ENCODE data around the gene TM7SF2. TPM values are rescaled to one million over a fixed set of nuclear protein-coding genes. Genes with fewer than 3 reads are reported as not detected.
A peak's percentile ranks its signal among the peaks of the same experiment; 100 is the strongest.

The TM7SF2 gene
- total RNA-seq, 2 experiments from 2014 or later, result 26.1 to 26.2 TPM

GRCh38 chr11:65130631-65131416 lies 19.2 kb downstream of the TM7SF2 start:
- H3K27ac Mint-ChIP-seq, result no peak overlapping the region
- no peak for ATAC-seq (ENCODE audit: low read depth)

GRCh38 chr11:65131417-65131776 lies 19.7 kb downstream of the TM7SF2 start:
- DNase-seq, result no peak
- POLR2A ChIA-PET, result interaction anchor here (0.5 to 1.1 kb wide), 3 partner anchors 9 to 19 kb away, joined by 3 to 4 read pairs (median 3); partner anchors contain the start of genes FAU and MRPL49
- no peaks in the 10 kb centered on the region for H3K27me3 Mint-ChIP-seq
- no peak overlapping the region for H3K4me3 Mint-ChIP-seq
- peaks cover 25% of the 10 kb centered on the region for H3K4me1 Mint-ChIP-seq
- H3K27ac Mint-ChIP-seq, result no peak overlapping the region
- peaks cover 6% of the 10 kb centered on the region for H3K36me3 Mint-ChIP-seq
- no peak for ATAC-seq (ENCODE audit: low read depth)
- H3K9me3 Mint-ChIP-seq, result no peaks in the 10 kb centered on the region

More at GRCh38 chr11:65130631-65131416, 19.2 kb downstream of the TM7SF2 start:
- no peak for DNase-seq
- POLR2A ChIA-PET, result interaction anchor here (0.5 to 0.6 kb wide), 2 partner anchors 8 to 19 kb away, joined by 3 to 4 read pairs; no protein-coding TSS in a partner anchor
- H3K36me3 Mint-ChIP-seq, result peaks cover 7% of the 10 kb centered on the region
- no peaks in the 10 kb centered on the region for H3K27me3 Mint-ChIP-seq
- H3K4me1 Mint-ChIP-seq, result peaks cover 20% of the 10 kb centered on the region
- H3K4me3 Mint-ChIP-seq, result no peak overlapping the region
- H3K9me3 Mint-ChIP-seq, result no peaks in the 10 kb centered on the region

- ATAC-seq (ENCODE audit: low read depth) (no peak), DNase-seq (no peak)
- Mint-ChIP-seq H3K36me3 (peaks cover 4% of the 10 kb centered on the region), H3K4me1 (peaks cover 29% of the 10 kb centered on the region), H3K27me3 (no peaks in the 10 kb centered on the region), H3K4me3 (no peak overlapping the region), H3K27ac (no peak overlapping the region), H3K9me3 (no peaks in the 10 kb centered on the region)
- POLR2A ChIA-PET, result interaction anchor here (1.1 kb wide), 1 partner anchor 10 kb away, joined by 3 read pairs; the partner anchor contains the start of genes FAU and MRPL49
Observed at GRCh38 chr11:65131895-65132237, 20.2 kb downstream of the TM7SF2 start.

GRCh38 chr11:65132238-65132987 lies 20.7 kb downstream of the TM7SF2 start:
- no peak for ATAC-seq (ENCODE audit: low read depth)
- Mint-ChIP-seq H3K27ac (peak overlapping the region; percentile 45), H3K9me3 (no peaks in the 10 kb centered on the region), H3K27me3 (no peaks in the 10 kb centered on the region), H3K4me1 (peaks cover 29% of the 10 kb centered on the region), H3K36me3 (peaks cover 4% of the 10 kb centered on the region), H3K4me3 (peak overlapping the region; percentile 99)
- POLR2A ChIA-PET, result interaction anchor here (1.1 to 3.8 kb wide), 4 partner anchors 10 to 49 kb away, joined by 3 to 62 read pairs (median 30); partner anchors contain the start of genes CAPN1, FAU, MRPL49 and ZNHIT2
- no peak for DNase-seq

GRCh38 chr11:65132988-65133700 lies 21.5 kb downstream of the TM7SF2 start:
- ATAC-seq (ENCODE audit: low read depth) (no peak), DNase-seq (peak; percentile 66)
- no peaks in the 10 kb centered on the region for H3K27me3 Mint-ChIP-seq
- H3K36me3 Mint-ChIP-seq, result peaks cover 4% of the 10 kb centered on the region
- POLR2A ChIA-PET, result interaction anchor here (0.6 to 3.8 kb wide), 5 partner anchors 12 to 103 kb away, joined by 3 to 62 read pairs (median 29); partner anchors contain the start of genes CAPN1, FAU, MRPL49 and VPS51
- no peaks in the 10 kb centered on the region for H3K9me3 Mint-ChIP-seq
- peak overlapping the region; percentile 99 for H3K4me3 Mint-ChIP-seq
- peaks cover 29% of the 10 kb centered on the region for H3K4me1 Mint-ChIP-seq
- H3K27ac Mint-ChIP-seq, result peak overlapping the region; percentile 100

- Mint-ChIP-seq H3K4me3 (peak overlapping the region; percentile 99), H3K27ac (peak overlapping the region; percentile 100), H3K36me3 (peaks cover 4% of the 10 kb centered on the region), H3K9me3 (no peaks in the 10 kb centered on the region), H3K27me3 (no peaks in the 10 kb centered on the region), H3K4me1 (peaks cover 29% of the 10 kb centered on the region)
- no peak for ATAC-seq (ENCODE audit: low read depth)
- peak; percentile 55 for DNase-seq
- POLR2A ChIA-PET, result interaction anchor here (0.6 to 3.8 kb wide), 6 partner anchors 12 to 365 kb away, joined by 3 to 62 read pairs (median 16); partner anchors contain the start of genes CAPN1, FAU, MALAT1 and MRPL49
Observed at GRCh38 chr11:65133724-65134123, 22.1 kb downstream of the TM7SF2 start.

GRCh38 chr11:65134240-65134951 lies 22.7 kb downstream of the TM7SF2 start, which contains the start of gene SYVN1:
SYVN1 (minus strand) TSS chr11:65134519; CDS start chr11:65133601, 918 bp downstream.
- Mint-ChIP-seq H3K36me3 (peaks cover 4% of the 10 kb centered on the region), H3K27me3 (no peaks in the 10 kb centered on the region), H3K27ac (peak within 1 kb of the TSS; percentile 100), H3K4me3 (peak within 1 kb of the TSS; percentile 99), H3K9me3 (no peaks in the 10 kb centered on the region), H3K4me1 (peaks cover 29% of the 10 kb centered on the region)
- ATAC-seq (ENCODE audit: low read depth), result peak; percentile 75
- POLR2A ChIA-PET, result interaction anchor here (0.6 to 3.8 kb wide), 20 partner anchors 10 to 364 kb away, joined by 3 to 62 read pairs (median 4); partner anchors contain the start of genes ARL2, CAPN1, DPF2 and FAU
- DNase-seq, result peak; percentile 93

- Mint-ChIP-seq H3K27ac (peak overlapping the region; percentile 100), H3K36me3 (peaks cover 4% of the 10 kb centered on the region), H3K4me1 (peaks cover 29% of the 10 kb centered on the region), H3K9me3 (no peaks in the 10 kb centered on the region), H3K27me3 (no peaks in the 10 kb centered on the region), H3K4me3 (peak overlapping the region; percentile 99)
- POLR2A ChIA-PET, result interaction anchor here (0.6 to 3.8 kb wide), 20 partner anchors 10 to 364 kb away, joined by 3 to 62 read pairs (median 4); partner anchors contain the start of genes ARL2, CAPN1, DPF2 and FAU
- peak; percentile 91 for ATAC-seq (ENCODE audit: low read depth)
- DNase-seq, result peak; percentile 76
Observed at GRCh38 chr11:65134952-65135632, 23.4 kb downstream of the TM7SF2 start.

- POLR2A ChIA-PET, result interaction anchor here (0.6 to 3.8 kb wide), 20 partner anchors 8 to 363 kb away, joined by 3 to 62 read pairs (median 4); partner anchors contain the start of genes ARL2, CAPN1, DPF2 and FAU
- Mint-ChIP-seq H3K4me3 (peak overlapping the region; percentile 99), H3K27ac (peak overlapping the region; percentile 100), H3K4me1 (peaks cover 29% of the 10 kb centered on the region), H3K9me3 (no peaks in the 10 kb centered on the region), H3K27me3 (peaks cover 5% of the 10 kb centered on the region), H3K36me3 (peaks cover 4% of the 10 kb centered on the region)
- no peak for ATAC-seq (ENCODE audit: low read depth)
- no peak for DNase-seq
Observed at GRCh38 chr11:65135633-65136145, 24.0 kb downstream of the TM7SF2 start.

GRCh38 chr11:65136515-65137096 lies 24.9 kb downstream of the TM7SF2 start:
- Mint-ChIP-seq H3K27me3 (peaks cover 10% of the 10 kb centered on the region), H3K4me1 (peaks cover 26% of the 10 kb centered on the region), H3K27ac (peak overlapping the region; percentile 82), H3K4me3 (peak overlapping the region; percentile 67), H3K36me3 (peaks cover 4% of the 10 kb centered on the region), H3K9me3 (no peaks in the 10 kb centered on the region)
- DNase-seq (peak; percentile 17), ATAC-seq (ENCODE audit: low read depth) (no peak)
- POLR2A ChIA-PET, result interaction anchor here (0.6 to 3.8 kb wide), 6 partner anchors 7 to 151 kb away, joined by 3 to 62 read pairs (median 7); partner anchors contain the start of genes CAPN1, FAU, MRPL49 and POLA2

- Mint-ChIP-seq H3K36me3 (no peaks in the 10 kb centered on the region), H3K27ac (no peak overlapping the region), H3K9me3 (no peaks in the 10 kb centered on the region), H3K4me3 (no peak overlapping the region), H3K4me1 (no peaks in the 10 kb centered on the region), H3K27me3 (peaks cover 17% of the 10 kb centered on the region)
- ATAC-seq (ENCODE audit: low read depth), result no peak
- POLR2A ChIA-PET, result no interaction called here
- no peak for DNase-seq
Observed at GRCh38 chr11:65141896-65142494, 30.3 kb downstream of the TM7SF2 start.

Measured in activated naive CD8-positive, alpha-beta T cell treated with anti-CD3 and anti-CD28 coated beads, Interleukin-2, amount 10 ng/mL, durations not matched to agents 7 days and 5 days (primary cell).